H1 (cell line): ENCODE data around the gene RAD9A. TPM values are rescaled to one million over a fixed set of nuclear protein-coding genes. Genes with fewer than 3 reads are reported as not detected.

Experiments used
- CTCF ChIA-PET: fragments of 300-600 bp; sonication (Branson Sonifier 250); formaldehyde crosslinking; loops from one replicate; lab custom pipeline; 2021; ENCODE audit not compliant: partially characterized antibody; lab: Charles Lee
- POLR2A ChIA-PET: fragments of 300-600 bp; sonication (Branson Sonifier 250); formaldehyde crosslinking; loops from one replicate; lab custom pipeline; 2021; ENCODE audit warnings: inconsistent platforms; ENCODE audit not compliant: partially characterized antibody; lab: Charles Lee
- DNase-seq, 2 experiments: peaks; one replicate each; pipeline versions ENCODE4 v3.0.0 to v3.0.0-alpha.2; 2010 to 2022; ENCODE audit warnings: low spot score in 2 of 2, low read depth in 1 of 2, mixed read lengths in 1 of 2
- FAIRE-seq: peaks from 2 replicates; lab custom pipeline; 2011; peaks lifted over from hg19 to GRCh38; lab: Jason Lieb, UNC
- H2AFZ ChIP-seq: 2 replicates; pipeline ENCODE4 v1.8.1; 2012; ENCODE audit warnings: low read length, inconsistent platforms
- H2AK5ac ChIP-seq: 2 replicates; pipeline ENCODE4 v1.6.1; 2013; ENCODE audit warnings: low read depth, low read length
- H2BK120ac ChIP-seq: replicated peaks from 2 replicates; pipeline ENCODE3; 2013; ENCODE audit warnings: low read depth, low read length, inconsistent platforms
- H2BK12ac ChIP-seq: 2 replicates; pipeline ENCODE4 v1.6.1; 2013; ENCODE audit warnings: low read depth, low read length
- H2BK15ac ChIP-seq: 2 replicates; pipeline ENCODE4 v1.6.1; 2013; ENCODE audit warnings: low read length
- H2BK20ac ChIP-seq: 2 replicates; pipeline ENCODE4 v1.6.1; 2013; ENCODE audit warnings: low read length
- H2BK5ac ChIP-seq: 2 replicates; pipeline ENCODE4 v1.6.1; 2013; ENCODE audit warnings: low read depth, low read length
- H3K14ac ChIP-seq: 2 replicates; pipeline ENCODE4 v1.6.1; 2013; ENCODE audit warnings: inconsistent platforms; ENCODE audit not compliant: insufficient read length
- H3K18ac ChIP-seq: 2 replicates; pipeline ENCODE4 v1.6.1; 2013; ENCODE audit warnings: low read length; ENCODE audit errors: extremely low read depth
- H3K23ac ChIP-seq: 2 replicates; pipeline ENCODE4 v1.6.1; 2013; ENCODE audit warnings: inconsistent platforms; ENCODE audit not compliant: insufficient read length
- H3K23me2 ChIP-seq: 2 replicates; pipeline ENCODE4 v1.6.1; 2013; ENCODE audit warnings: low read depth, low read length
- H3K27ac ChIP-seq: 2 replicates; pipeline ENCODE4 v1.6.1; 2011; ENCODE audit warnings: low read depth, low read length, inconsistent platforms
- H3K27me3 ChIP-seq, 4 experiments: replicated peaks in 1 of 4; 1 replicate in 1 of 4; 2 replicates in 3 of 4; pipeline versions ENCODE4 v1.6.1 to v1.8.1; 2011 to 2013; ENCODE audit warnings: low read length in 3 of 4, mild to moderate bottlenecking in 3 of 4, inconsistent platforms in 2 of 4, mixed read lengths in 2 of 4, moderate library complexity in 1 of 4; ENCODE audit not compliant: control insufficient read depth in 3 of 4, insufficient read depth in 3 of 4; ENCODE audit errors: extremely low read depth in 1 of 4
- H3K36me3 ChIP-seq, 4 experiments: 2 replicates each; pipeline versions ENCODE4 v1.6.1 to v1.8.1; 2011 to 2013; ENCODE audit warnings: mild to moderate bottlenecking in 4 of 4, low read length in 3 of 4, moderate library complexity in 2 of 4, control low read depth in 1 of 4, inconsistent platforms in 1 of 4; ENCODE audit not compliant: insufficient read depth in 4 of 4, control insufficient read depth in 2 of 4
- H3K4ac ChIP-seq: replicated peaks from 2 replicates; pipeline ENCODE3; 2013; ENCODE audit warnings: low read length, low read depth, mixed read lengths, inconsistent platforms; ENCODE audit not compliant: insufficient read length
- H3K4me1 ChIP-seq, 4 experiments: replicated peaks in 1 of 4; 1 replicate in 1 of 4; 2 replicates in 3 of 4; pipeline versions ENCODE4 v1.6.1 to v1.8.1; 2011 to 2013; ENCODE audit warnings: low read length in 3 of 4, inconsistent platforms in 2 of 4, mixed read lengths in 1 of 4; ENCODE audit not compliant: insufficient read depth in 4 of 4, control insufficient read depth in 3 of 4
- H3K4me2 ChIP-seq, 2 experiments: 2 replicates each; pipeline versions ENCODE4 v1.6.1 to v1.8.1; 2011 to 2013; ENCODE audit warnings: low read depth in 2 of 2, low read length in 2 of 2, control low read depth in 1 of 2, inconsistent platforms in 1 of 2, mild to moderate bottlenecking in 1 of 2; ENCODE audit not compliant: insufficient read depth in 1 of 2
- H3K4me3 ChIP-seq, 4 experiments: fragments of 200-600, 300-600 bp in 1 of 4; sonication (generic), shearing (Covaris generic), sonication (Bioruptor Twin) in 1 of 4; 2 replicates each; pipeline versions ENCODE4 v1.5.1 to v1.8.1; 2011 to 2016; ENCODE audit warnings: low read length in 4 of 4, low read depth in 3 of 4, control low read depth in 2 of 4, inconsistent platforms in 2 of 4, mild to moderate bottlenecking in 2 of 4, mixed read lengths in 1 of 4, moderate library complexity in 1 of 4; ENCODE audit not compliant: insufficient read depth in 2 of 4; ENCODE audit errors: extremely low read depth in 1 of 4
- H3K56ac ChIP-seq: replicated peaks from 2 replicates; pipeline ENCODE3; 2013; ENCODE audit warnings: low read depth, mild to moderate bottlenecking, mixed read lengths, low read length, inconsistent platforms; ENCODE audit not compliant: insufficient read length
- H3K79me1 ChIP-seq: 2 replicates; pipeline ENCODE4 v1.6.1; 2013; ENCODE audit warnings: low read depth, low read length, control low read depth
- H3K79me2 ChIP-seq, 2 experiments: 2 replicates each; pipeline versions ENCODE4 v1.6.1 to v1.8.1; 2012 to 2013; ENCODE audit warnings: low read length in 2 of 2, mild to moderate bottlenecking in 2 of 2, inconsistent platforms in 1 of 2; ENCODE audit not compliant: insufficient read depth in 2 of 2, control insufficient read depth in 1 of 2
- H3K9ac ChIP-seq, 4 experiments: replicated peaks in 1 of 4; 1 replicate in 1 of 4; 2 replicates in 3 of 4; pipeline versions ENCODE4 v1.6.1 to v1.8.1; 2011 to 2013; ENCODE audit warnings: low read depth in 3 of 4, low read length in 3 of 4, control low read depth in 2 of 4, mild to moderate bottlenecking in 2 of 4, moderate library complexity in 2 of 4, inconsistent platforms in 1 of 4; ENCODE audit errors: extremely low read depth in 1 of 4
- H3K9me3 ChIP-seq, 2 experiments: 2 replicates each; pipeline versions ENCODE4 v1.6.1 to v1.8.1; 2012 to 2013; ENCODE audit warnings: mild to moderate bottlenecking in 2 of 2, moderate library complexity in 2 of 2, control low read depth in 1 of 2, inconsistent platforms in 1 of 2, low read depth in 1 of 2, low read length in 1 of 2, mixed read lengths in 1 of 2; ENCODE audit not compliant: insufficient read depth in 2 of 2
- H4K20me1 ChIP-seq, 2 experiments: replicated peaks in 1 of 2; 2 replicates each; pipeline versions ENCODE3 to v1.8.1; 2011 to 2013; ENCODE audit warnings: inconsistent platforms in 2 of 2, low read length in 2 of 2, mild to moderate bottlenecking in 1 of 2; ENCODE audit not compliant: insufficient read depth in 2 of 2, control insufficient read depth in 1 of 2
- H4K5ac ChIP-seq: 2 replicates; pipeline ENCODE4 v1.6.1; 2013; ENCODE audit warnings: low read length, low read depth, mixed read lengths, inconsistent platforms; ENCODE audit not compliant: insufficient read length
- H4K8ac ChIP-seq: 2 replicates; pipeline ENCODE4 v1.8.0; 2013; ENCODE audit warnings: mild to moderate bottlenecking, moderate library complexity, low read length, inconsistent platforms; ENCODE audit not compliant: insufficient read depth; ENCODE audit errors: extremely low read depth
- H4K91ac ChIP-seq: replicated peaks from 2 replicates; pipeline ENCODE3; 2013; ENCODE audit warnings: low read length, mixed read lengths, inconsistent platforms; ENCODE audit not compliant: insufficient read length
- EZH2 ChIP-seq: fragments of 200-600 bp; sonication (generic); IDR thresholded peaks from 2 replicates; pipeline ENCODE4 v1.7.1; 2012; ENCODE audit warnings: low read depth, mild to moderate bottlenecking, moderate library complexity, low read length, inconsistent platforms; ENCODE audit not compliant: severe bottlenecking
- HDAC2 ChIP-seq, 2 experiments: fragments of 300-600 bp in 1 of 2; sonication (generic) in 1 of 2; IDR thresholded peaks; 2 replicates each; pipeline ENCODE4 v1.6.1; 2011 to 2012; ENCODE audit warnings: low read depth in 2 of 2, low read length in 2 of 2, mild to moderate bottlenecking in 2 of 2, moderate library complexity in 2 of 2, borderline replicate concordance in 1 of 2, inconsistent platforms in 1 of 2
- JUN ChIP-seq: IDR thresholded peaks from 2 replicates; pipeline ENCODE4 v1.6.1; 2011; ENCODE audit warnings: low read depth, mild to moderate bottlenecking, improper control_type of control experiment, low read length
- MAFK ChIP-seq: IDR thresholded peaks from 2 replicates; pipeline ENCODE4 v1.6.1; 2012; ENCODE audit warnings: low read depth, mild to moderate bottlenecking, improper control_type of control experiment, low read length
- NANOG ChIP-seq: IDR thresholded peaks from 2 replicates; pipeline ENCODE4 v1.6.1; 2011; ENCODE audit warnings: low read length, low read depth, mild to moderate bottlenecking, inconsistent platforms; ENCODE audit not compliant: insufficient read depth, poor library complexity, severe bottlenecking
- RNF2 ChIP-seq: fragments of 200-900, 300-1000 bp; sonication (generic); IDR thresholded peaks from 2 replicates; pipeline ENCODE4 v1.7.1; 2016; ENCODE audit warnings: borderline replicate concordance, low read depth, mild to moderate bottlenecking, antibody characterized with exemption, low read length; ENCODE audit not compliant: poor library complexity, severe bottlenecking; ENCODE audit errors: missing control alignments
- SAP30 ChIP-seq: fragments of 300-600 bp; sonication (generic); IDR thresholded peaks from 2 replicates; pipeline ENCODE4 v1.7.1; 2012; ENCODE audit warnings: low read length, moderate library complexity, mild to moderate bottlenecking, inconsistent platforms; ENCODE audit not compliant: insufficient read depth, insufficient replicate concordance
- TAF1 ChIP-seq: IDR thresholded peaks from 2 replicates; pipeline ENCODE4 v1.6.1; 2011; ENCODE audit warnings: mild to moderate bottlenecking, low read depth, low read length
- WGBS, 2 experiments: shearing (Covaris generic) in 1 of 2; methylation state at CpG; one replicate each; pipeline versions ENCODE4 v1.1.6 to v1.1.7; 2013 to 2015; ENCODE audit warnings: low lambda C conversion rate in 2 of 2, mixed read lengths in 2 of 2, inconsistent platforms in 1 of 2, low coverage in 1 of 2, missing lambda C conversion rate in 1 of 2; ENCODE audit not compliant: insufficient replicate concordance in 2 of 2, insufficient coverage in 1 of 2, insufficient read length in 1 of 2; ENCODE audit errors: extremely low coverage in 1 of 2, missing lambda C conversion rate in 1 of 2; 5-methylcytosine and 5-hydroxymethylcytosine counted together
- polyA plus RNA-seq, 7 experiments: library from polyadenylated mRNA; depleted of rRNA in 3 of 7; stranded (reverse) in 5 of 7; unstranded in 2 of 7; fragments of >200 nt in 5 of 7; fragments of 200-250 nt in 2 of 7; gene quantifications; 1 replicate in 5 of 7; 2 replicates in 1 of 7; 4 replicates in 1 of 7; pipeline versions ENCODE4 v1.2.1 to v1.2.3, GENCODE V29; 2011 to 2013; ENCODE audit warnings: missing spikeins in 2 of 7, mixed read lengths in 2 of 7
- total RNA-seq: library from RNA; stranded (reverse); fragmentation: NEBNext Ultra II Directional; extraction: Animal tissue kit (Norgen Biotek cat#: 25700); gene quantifications from 2 replicates; pipeline ENCODE4 v1.2.1, GENCODE V29; 2021
- TF ChIP-seq, protein P1 (sequence below), 3 experiments: IDR thresholded peaks; 1 replicate in 2 of 3; 2 replicates in 1 of 3; pipeline versions ENCODE4 v1.5.1 to v1.6.1; 2011; ENCODE audit warnings: low read length in 3 of 3, mild to moderate bottlenecking in 3 of 3, inconsistent platforms in 2 of 3, low read depth in 1 of 3, moderate library complexity in 1 of 3; ENCODE audit not compliant: insufficient read depth in 1 of 3; ENCODE audit errors: control extremely low read depth in 1 of 3

Gene RAD9A
- total and polyA plus RNA-seq, 2 of the 8 experiments (the other 6 are each of a cell fraction or from before 2014, with no cell fraction given) = 22.2 to 25.5 TPM

DNA sequence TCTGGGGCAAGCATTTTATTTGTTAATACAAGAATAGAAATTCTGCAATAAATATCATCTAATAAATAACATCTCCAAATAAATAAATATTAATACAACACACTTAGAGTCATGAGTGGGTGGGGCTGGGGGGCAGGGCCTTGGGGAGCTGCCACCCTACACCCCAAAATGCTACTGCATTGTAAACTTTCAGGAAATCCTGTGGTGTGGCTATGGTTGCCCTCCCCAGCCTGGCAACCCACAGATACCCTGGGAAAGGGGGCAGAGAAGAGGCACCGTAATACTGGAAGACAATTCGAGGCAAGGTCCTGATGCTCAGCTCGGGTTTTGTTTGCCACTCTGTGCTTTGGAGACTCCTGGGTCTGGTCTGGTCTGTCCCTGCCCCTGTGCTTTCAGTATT is 27.6 kb upstream of the RAD9A start:
- Histone ChIP-seq H3K14ac (no peak overlapping the region), H3K79me2 (no peaks in the 10 kb centered on the region), H3K18ac (no peak overlapping the region), H2BK15ac (no peak overlapping the region), H4K91ac (no peak overlapping the region), H3K4me1 (peaks cover 0 to 6% (median 1%) of the 10 kb centered on the region in 4 experiments; a peak in 4 of 7 replicates), H3K9me3 (no peaks in the 10 kb centered on the region), H2BK20ac (no peak overlapping the region), H2BK12ac (no peak overlapping the region), H3K9ac (no peak overlapping the region), H4K5ac (no peak overlapping the region), H3K27ac (no peak overlapping the region), H3K23ac (no peak overlapping the region), H4K8ac (no peak overlapping the region), H3K4me3 (no peak overlapping the region), H3K4me2 (no peak overlapping the region), H3K36me3 (no peaks in the 10 kb centered on the region), H3K27me3 (peaks cover 0 to 4% (median 2%) of the 10 kb centered on the region in 4 experiments; a peak in 3 of 7 replicates), H2AK5ac (no peak overlapping the region), H3K4ac (no peak overlapping the region), H2BK5ac (no peak overlapping the region), H3K56ac (no peak overlapping the region), H3K23me2 (no peaks in the 10 kb centered on the region), H2BK120ac (no peak overlapping the region), H3K79me1 (no peaks in the 10 kb centered on the region), H2AFZ (no peak overlapping the region), H4K20me1 (no peaks in the 10 kb centered on the region)
- CTCF ChIA-PET = interaction anchor here (0.8 to 34.8 kb wide), 3 partner anchors 6 to 18 kb away, joined by 3 to 1305 read pairs (median 1305); partner anchors contain the start of genes CLCF1, POLD4 and RAD9A
- POLR2A ChIA-PET = interaction anchor here (4.1 kb wide), 1 partner anchor 10 kb away, joined by 16 read pairs; the partner anchor contains the start of gene POLD4
- DNase-seq (no peak), FAIRE-seq (no peak)
- 87% methylated on average over 3 of the region's 3 CpGs; no CpG with 5 or more reads in 1 of the 2 experiments for WGBS, 2 experiments
- TF ChIP-seq RNF2 (no peak), HDAC2 (IDR thresholded peaks at IDR 0.05; ENCODE audit: borderline replicate concordance in 1 of 2, low read depth in 2 of 2, low read length in 2 of 2) (no peak), SAP30 (no peak), JUN (no peak), NANOG (no peak), EZH2 (no peak), MAFK (no peak), TAF1 (no peak)
- TF ChIP-seq, protein P1, sequence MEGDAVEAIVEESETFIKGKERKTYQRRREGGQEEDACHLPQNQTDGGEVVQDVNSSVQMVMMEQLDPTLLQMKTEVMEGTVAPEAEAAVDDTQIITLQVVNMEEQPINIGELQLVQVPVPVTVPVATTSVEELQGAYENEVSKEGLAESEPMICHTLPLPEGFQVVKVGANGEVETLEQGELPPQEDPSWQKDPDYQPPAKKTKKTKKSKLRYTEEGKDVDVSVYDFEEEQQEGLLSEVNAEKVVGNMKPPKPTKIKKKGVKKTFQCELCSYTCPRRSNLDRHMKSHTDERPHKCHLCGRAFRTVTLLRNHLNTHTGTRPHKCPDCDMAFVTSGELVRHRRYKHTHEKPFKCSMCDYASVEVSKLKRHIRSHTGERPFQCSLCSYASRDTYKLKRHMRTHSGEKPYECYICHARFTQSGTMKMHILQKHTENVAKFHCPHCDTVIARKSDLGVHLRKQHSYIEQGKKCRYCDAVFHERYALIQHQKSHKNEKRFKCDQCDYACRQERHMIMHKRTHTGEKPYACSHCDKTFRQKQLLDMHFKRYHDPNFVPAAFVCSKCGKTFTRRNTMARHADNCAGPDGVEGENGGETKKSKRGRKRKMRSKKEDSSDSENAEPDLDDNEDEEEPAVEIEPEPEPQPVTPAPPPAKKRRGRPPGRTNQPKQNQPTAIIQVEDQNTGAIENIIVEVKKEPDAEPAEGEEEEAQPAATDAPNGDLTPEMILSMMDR (IDR thresholded peaks at IDR 0.05; ENCODE audit: control extremely low read depth in 1 of 3, insufficient read depth in 1 of 3, low read depth in 1 of 3, low read length in 3 of 3) = no peak
